ENCODE results near the gene SLC16A10.
"Not testable (repeated sequence)": the region's sequence is repeated elsewhere in the genome, so short reads cannot be mapped to it uniquely, and the experiment has no call there.

The SLC16A10 gene

GRCh38 chr6:111087106-111087835 lies at the start of gene SLC16A10:
Gene SLC16A10, plus strand, starts transcription at chr6:111087503. Its CDS starts 250 bp downstream, at chr6:111087753.
- DNase-seq = peak; percentile 95

GRCh38 chr6:111038534-111039252 lies 48.6 kb upstream of the SLC16A10 start:
- DNase-seq = no peak

GRCh38 chr6:111041917-111042316 lies 45.4 kb upstream of the SLC16A10 start:
- DNase-seq = no peak

- DNase-seq = no peak
Measured at GRCh38 chr6:111047244-111047643, 40.1 kb upstream of the SLC16A10 start.

- no peak for DNase-seq
Measured at GRCh38 chr6:111050261-111051023, 36.9 kb upstream of the SLC16A10 start.

- no peak for DNase-seq
Measured at GRCh38 chr6:111052171-111052570, 35.1 kb upstream of the SLC16A10 start.

GRCh38 chr6:111057074-111057752 lies 30.1 kb upstream of the SLC16A10 start:
- DNase-seq = peak; percentile 75

- no peak for DNase-seq
Measured at GRCh38 chr6:111061508-111061907, 25.8 kb upstream of the SLC16A10 start.

GRCh38 chr6:111061985-111062384 lies 25.3 kb upstream of the SLC16A10 start:
- DNase-seq = not testable (repeated sequence)

- not testable (repeated sequence) for DNase-seq
Measured at GRCh38 chr6:111062860-111063259, 24.4 kb upstream of the SLC16A10 start.

- no peak for DNase-seq
Measured at GRCh38 chr6:111068109-111068865, 19.0 kb upstream of the SLC16A10 start.

GRCh38 chr6:111068866-111069234 lies 18.5 kb upstream of the SLC16A10 start:
- no peak for DNase-seq

- DNase-seq = no peak
Measured at GRCh38 chr6:111069382-111070104, 17.8 kb upstream of the SLC16A10 start.

- DNase-seq = no peak
Measured at GRCh38 chr6:111070105-111071005, 16.9 kb upstream of the SLC16A10 start.

GRCh38 chr6:111072801-111073360 lies 14.4 kb upstream of the SLC16A10 start:
- no peak for DNase-seq

- DNase-seq = no peak
Measured at GRCh38 chr6:111074311-111074710, 13.0 kb upstream of the SLC16A10 start.

GRCh38 chr6:111076024-111076695 lies 11.1 kb upstream of the SLC16A10 start:
- no peak for DNase-seq

GRCh38 chr6:111080698-111081097 lies 6.6 kb upstream of the SLC16A10 start:
- DNase-seq = no peak

- no peak for DNase-seq
Measured at GRCh38 chr6:111086685-111087084, 618 bp upstream of the SLC16A10 start.

All from NCI-H82 (cell line).